DMS114 treated with DMSO at 0.1 percent for 48 hours (cell line): ENCODE data around the gene XRN1.
"Not testable (repeated sequence)": the region's sequence is repeated elsewhere in the genome, so short reads cannot be mapped to it uniquely, and the experiment has no call there.

Source experiments
- DNase-seq: peaks from one replicate; lab custom pipeline; 2025; ENCODE audit not compliant: unreplicated experiment; lab: John Stamatoyannopoulos, UW

Gene XRN1

GRCh38 chr3:142439499-142440220 is 8.2 kb downstream of the XRN1 start:
- DNase-seq, result not testable (repeated sequence)

GRCh38 chr3:142438096-142438495 is 9.7 kb downstream of the XRN1 start:
- not testable (repeated sequence) for DNase-seq

- DNase-seq, result no peak
Observed at GRCh38 chr3:142436951-142437585, 10.8 kb downstream of the XRN1 start.

GRCh38 chr3:142434503-142434902 is 13.3 kb downstream of the XRN1 start:
- no peak for DNase-seq

- DNase-seq, result no peak
Observed at GRCh38 chr3:142433110-142433509, 14.7 kb downstream of the XRN1 start.

GRCh38 chr3:142429582-142429981 is 18.3 kb downstream of the XRN1 start:
- no peak for DNase-seq

- DNase-seq, result no peak
Observed at GRCh38 chr3:142424754-142425153, 23.1 kb downstream of the XRN1 start.

GRCh38 chr3:142418926-142419592 is 28.8 kb downstream of the XRN1 start:
- no peak for DNase-seq

GRCh38 chr3:142417302-142417701 is 30.5 kb downstream of the XRN1 start:
- DNase-seq, result no peak

- not testable (repeated sequence) for DNase-seq
Observed at GRCh38 chr3:142400537-142400936, 47.3 kb downstream of the XRN1 start.

GRCh38 chr3:142394921-142395622 is 52.8 kb downstream of the XRN1 start:
- DNase-seq, result no peak

GRCh38 chr3:142385078-142385477 is 62.8 kb downstream of the XRN1 start:
- DNase-seq, result no peak

GRCh38 chr3:142374687-142375086 is 73.2 kb downstream of the XRN1 start:
- no peak for DNase-seq

- not testable (repeated sequence) for DNase-seq
Observed at GRCh38 chr3:142369576-142369975, 78.3 kb downstream of the XRN1 start.

GRCh38 chr3:142366434-142366833 is 81.4 kb downstream of the XRN1 start:
- no peak for DNase-seq

GRCh38 chr3:142363936-142364467 is 83.8 kb downstream of the XRN1 start:
- no peak for DNase-seq

GRCh38 chr3:142363433-142363832 is 84.4 kb downstream of the XRN1 start:
- not testable (repeated sequence) for DNase-seq

GRCh38 chr3:142359367-142359766 is 88.5 kb downstream of the XRN1 start:
- no peak for DNase-seq

GRCh38 chr3:142356818-142357217 is 91.0 kb downstream of the XRN1 start:
- DNase-seq, result no peak

GRCh38 chr3:142355692-142356091 is 92.1 kb downstream of the XRN1 start:
- no peak for DNase-seq

GRCh38 chr3:142354076-142354475 is 93.8 kb downstream of the XRN1 start:
- DNase-seq, result no peak
